SK-N-SH (cell line): ENCODE data around the gene CYSTM1. TPM values are rescaled to one million over a fixed set of nuclear protein-coding genes. Genes with fewer than 3 reads are reported as not detected.

Experiments used
- CTCF ChIA-PET: fragments of 300-600, 350-600 bp; formaldehyde crosslinking; extraction: SDS; loops from one replicate; lab custom pipeline; 2021; lab: Yijun Ruan, JAX
- POLR2A ChIA-PET: fragments of 350-600 bp; sonication (Branson Sonifier 250); formaldehyde crosslinking; extraction: SDS; loops from one replicate; lab custom pipeline; 2020; ENCODE audit warnings: antibody characterized with exemption, inconsistent platforms; lab: Yijun Ruan, JAX
- DNase-seq: peaks from one replicate; pipeline ENCODE4 v3.0.0; 2012
- H2AFZ ChIP-seq: fragments of 200-600 bp; sonication (generic); 2 replicates; pipeline ENCODE4 v1.8.1; 2016; ENCODE audit warnings: antibody characterized with exemption, mild to moderate bottlenecking, low read depth
- H3F3A ChIP-seq: fragments of 200-600 bp; sonication (generic); replicated peaks from 2 replicates; pipeline ENCODE3; 2016; ENCODE audit warnings: antibody characterized with exemption, mild to moderate bottlenecking; ENCODE audit not compliant: insufficient read depth
- H3K27ac ChIP-seq, 2 experiments: fragments of 200-500 bp in 1 of 2; fragments of 200-600 bp in 1 of 2; sonication (Bioruptor generic) in 1 of 2; sonication (generic), shearing (Covaris generic) in 1 of 2; 2 replicates each; pipeline versions ENCODE4 v1.5.1 to v1.6.1; 2014 to 2016; ENCODE audit warnings: low read depth in 2 of 2, inconsistent platforms in 1 of 2, low read length in 1 of 2, mild to moderate bottlenecking in 1 of 2, mixed read lengths in 1 of 2
- H3K27me3 ChIP-seq: fragments of 200-600 bp; sonication (generic), shearing (Covaris generic); 2 replicates; pipeline ENCODE4 v1.6.1; 2016; ENCODE audit warnings: mixed run types; ENCODE audit not compliant: insufficient read depth
- H3K36me3 ChIP-seq, 2 experiments: fragments of 200-500 bp in 1 of 2; fragments of 200-600 bp in 1 of 2; sonication (Bioruptor generic) in 1 of 2; sonication (generic) in 1 of 2; replicated peaks in 1 of 2; 2 replicates each; pipeline versions ENCODE3 to v1.5.1; 2014 to 2016; ENCODE audit warnings: low read length in 1 of 2, mild to moderate bottlenecking in 1 of 2; ENCODE audit not compliant: insufficient read depth in 2 of 2, control insufficient read depth in 1 of 2
- H3K4me1 ChIP-seq, 2 experiments: fragments of 200-500 bp in 1 of 2; fragments of 200-600 bp in 1 of 2; sonication (Bioruptor generic) in 1 of 2; sonication (generic), shearing (Covaris generic) in 1 of 2; 2 replicates each; pipeline versions ENCODE4 v1.5.1 to v1.6.1; 2014 to 2016; ENCODE audit warnings: low read depth in 1 of 2, low read length in 1 of 2, mixed run types in 1 of 2; ENCODE audit not compliant: insufficient read depth in 2 of 2, control insufficient read depth in 1 of 2
- H3K4me2 ChIP-seq: fragments of 200-600 bp; sonication (generic), shearing (Covaris generic); 2 replicates; pipeline ENCODE4 v1.6.1; 2017; ENCODE audit warnings: mixed run types
- H3K4me3 ChIP-seq, 2 experiments: fragments of 200-500 bp in 1 of 2; fragments of 200-600 bp in 1 of 2; sonication (Bioruptor generic) in 1 of 2; sonication (generic), shearing (Covaris generic) in 1 of 2; 2 replicates each; pipeline versions ENCODE4 v1.5.1 to v1.8.1; 2014 to 2016; ENCODE audit warnings: low read depth in 2 of 2, inconsistent platforms in 1 of 2, low read length in 1 of 2, mild to moderate bottlenecking in 1 of 2, mixed read lengths in 1 of 2, moderate library complexity in 1 of 2
- H3K79me2 ChIP-seq: fragments of 200-600 bp; sonication (generic); 2 replicates; pipeline ENCODE4 v1.8.1; 2017; ENCODE audit warnings: mild to moderate bottlenecking; ENCODE audit not compliant: insufficient read depth
- H3K9ac ChIP-seq: fragments of 200-600 bp; sonication (generic); 2 replicates; pipeline ENCODE4 v1.6.1; 2017; ENCODE audit warnings: mixed run types
- H3K9me2 ChIP-seq: fragments of 200-600 bp; sonication (generic); 2 replicates; pipeline ENCODE4 v1.6.1; 2017; ENCODE audit warnings: mixed run types
- H3K9me3 ChIP-seq: fragments of 200-600 bp; sonication (generic); 2 replicates; pipeline ENCODE4 v1.6.1; 2017; ENCODE audit warnings: mixed run types, mild to moderate bottlenecking, moderate library complexity
- H4K20me1 ChIP-seq: fragments of 200-600 bp; sonication (generic); 2 replicates; pipeline ENCODE4 v1.6.1; 2017; ENCODE audit warnings: mild to moderate bottlenecking, mixed run types; ENCODE audit not compliant: insufficient read depth
- CHD2 ChIP-seq: fragments of 150-350 bp; IDR thresholded peaks from 2 replicates; pipeline ENCODE4 v1.6.1; 2018; ENCODE audit warnings: low read length; ENCODE audit not compliant: partially characterized antibody
- ELF1 ChIP-seq: IDR thresholded peaks from 2 replicates; pipeline ENCODE4 v1.4.0; 2012
- EP300 ChIP-seq, 2 experiments: IDR thresholded peaks; 2 replicates each; pipeline versions ENCODE4 v1.4.0 to v1.6.1; 2012; ENCODE audit warnings: borderline replicate concordance in 1 of 2, low read depth in 1 of 2, low read length in 1 of 2
- EZH2phosphoT487 ChIP-seq: fragments of 200-600 bp; sonication (generic); IDR thresholded peaks from 2 replicates; pipeline ENCODE4 v1.6.1; 2017; ENCODE audit warnings: low read depth, mixed run types, mild to moderate bottlenecking, antibody characterized with exemption, moderate library complexity, borderline replicate concordance
- FOSL2 ChIP-seq: IDR thresholded peaks from 2 replicates; pipeline ENCODE4 v1.4.0; 2012; ENCODE audit warnings: low read depth, mild to moderate bottlenecking, moderate library complexity, borderline replicate concordance
- FOXJ3 ChIP-seq: sonication (generic); formaldehyde crosslinking; IDR thresholded peaks from 2 replicates; pipeline ENCODE4 v1.5.1; 2020; ENCODE audit warnings: mild to moderate bottlenecking, missing genetic modification reagents
- FOXM1 ChIP-seq: IDR thresholded peaks from 2 replicates; pipeline ENCODE4 v1.4.0; 2012; ENCODE audit warnings: low read depth, mild to moderate bottlenecking
- GATA2 ChIP-seq: sonication (generic); formaldehyde crosslinking; IDR thresholded peaks from 2 replicates; pipeline ENCODE4 v1.5.0; 2020; ENCODE audit warnings: mild to moderate bottlenecking, missing genetic modification reagents
- JUND ChIP-seq: IDR thresholded peaks from 2 replicates; pipeline ENCODE4 v1.4.0; 2012
- MEF2A ChIP-seq: IDR thresholded peaks from 2 replicates; pipeline ENCODE4 v1.4.0; 2012; ENCODE audit warnings: low read depth, borderline replicate concordance
- MXI1 ChIP-seq: IDR thresholded peaks from 2 replicates; pipeline ENCODE4 v1.6.1; 2012; ENCODE audit warnings: mild to moderate bottlenecking, low read depth, low read length, improper control_type of control experiment
- NFIC ChIP-seq: IDR thresholded peaks from 2 replicates; pipeline ENCODE4 v1.4.0; 2012; ENCODE audit warnings: borderline replicate concordance
- NRF1 ChIP-seq: IDR thresholded peaks from 2 replicates; pipeline ENCODE4 v1.6.1; 2012; ENCODE audit warnings: low read depth, mild to moderate bottlenecking, low read length
- POLR2AphosphoS5 ChIP-seq: IDR thresholded peaks from 2 replicates; pipeline ENCODE4 v1.6.1; 2012; ENCODE audit warnings: low read depth, low read length
- RAD21 ChIP-seq: IDR thresholded peaks from 2 replicates; pipeline ENCODE4 v1.6.1; 2012; ENCODE audit warnings: mild to moderate bottlenecking, low read length
- RXRA ChIP-seq: IDR thresholded peaks from 2 replicates; pipeline ENCODE4 v1.4.0; 2012; ENCODE audit warnings: low read depth, mild to moderate bottlenecking, borderline replicate concordance
- SIN3A ChIP-seq: IDR thresholded peaks from 2 replicates; pipeline ENCODE4 v1.6.1; 2012; ENCODE audit warnings: low read depth, mild to moderate bottlenecking, low read length, moderate library complexity, borderline replicate concordance
- SMC3 ChIP-seq: IDR thresholded peaks from 2 replicates; pipeline ENCODE4 v1.6.1; 2012; ENCODE audit warnings: low read depth, low read length, improper control_type of control experiment
- TAF1 ChIP-seq: IDR thresholded peaks from 2 replicates; pipeline ENCODE4 v1.6.1; 2012; ENCODE audit warnings: low read depth, mild to moderate bottlenecking, low read length, moderate library complexity, borderline replicate concordance
- TCF12 ChIP-seq: IDR thresholded peaks from 2 replicates; pipeline ENCODE4 v1.4.0; 2012
- TEAD4 ChIP-seq: IDR thresholded peaks from 2 replicates; pipeline ENCODE4 v1.4.0; 2012; ENCODE audit warnings: mild to moderate bottlenecking, borderline replicate concordance; ENCODE audit not compliant: insufficient read depth
- YY1 ChIP-seq: IDR thresholded peaks from 2 replicates; pipeline ENCODE4 v1.4.0; 2012; ENCODE audit warnings: low read depth, mild to moderate bottlenecking
- WGBS: methylation state at CpG from one replicate; pipeline ENCODE4 v1.1.6; 2017; ENCODE audit warnings: low lambda C conversion rate; 5-methylcytosine and 5-hydroxymethylcytosine counted together
- polyA plus RNA-seq, 3 experiments: library from polyadenylated mRNA; depleted of rRNA; stranded (reverse); fragments of >200 nt; gene quantifications; 2 replicates each; pipeline ENCODE4 v1.2.3, GENCODE V29; 2012
- TF ChIP-seq, protein P1 (sequence below): IDR thresholded peaks from 2 replicates; pipeline ENCODE4 v1.4.0; 2012; ENCODE audit warnings: low read depth, borderline replicate concordance
- TF ChIP-seq, protein P2 (sequence below): fragments of 200-600 bp; sonication (generic); IDR thresholded peaks from 2 replicates; pipeline ENCODE4 v1.6.1; 2017; ENCODE audit warnings: antibody characterized with exemption, mild to moderate bottlenecking, moderate library complexity
- TF ChIP-seq, protein P3 (sequence below): IDR thresholded peaks from 2 replicates; pipeline ENCODE4 v1.4.0; 2012; ENCODE audit warnings: low read depth
- TF ChIP-seq, protein P4 (sequence below): fragments of 150-350 bp; IDR thresholded peaks from 2 replicates; pipeline ENCODE4 v1.6.1; 2017; ENCODE audit warnings: antibody characterized with exemption, low read length, low read depth, borderline replicate concordance

CYSTM1 gene
- polyA plus RNA-seq, 1 of the 3 experiments (the other 2 are of a cell fraction) = 27.1 TPM

DNA sequence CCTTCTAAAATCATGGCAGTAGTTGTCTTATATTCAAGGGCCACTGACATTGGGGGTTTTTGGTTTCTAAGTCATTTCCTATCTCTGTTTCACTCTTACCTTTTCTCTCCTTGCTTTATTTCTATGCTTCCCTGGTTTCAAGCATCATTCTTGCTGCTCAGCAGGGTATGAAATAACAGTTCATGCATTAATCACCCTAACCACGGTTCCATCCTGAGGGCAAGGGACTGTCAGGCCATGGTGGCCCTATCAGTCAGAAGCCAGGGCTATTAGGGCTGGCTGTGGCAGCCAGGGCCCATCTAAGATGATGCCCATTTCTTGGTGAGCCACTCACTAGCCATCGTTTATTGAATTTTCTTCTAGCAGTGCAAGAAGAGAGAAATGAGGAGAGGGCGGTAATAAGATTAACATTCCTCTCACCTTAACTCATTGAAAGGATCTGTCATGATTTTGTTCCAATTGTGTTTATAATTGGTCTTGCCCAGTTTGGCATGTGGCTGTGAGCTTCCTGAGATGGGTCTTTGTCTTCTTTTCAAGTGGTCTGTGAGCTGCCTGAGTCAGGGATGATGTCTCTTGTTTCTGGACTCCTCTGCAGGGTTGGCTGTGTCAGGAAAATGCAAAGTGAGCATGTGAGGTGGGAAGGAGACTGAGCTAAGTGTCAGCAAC lies 45.2 kb downstream of the CYSTM1 start (continued):
- no peak for TF ChIP-seq YY1
- TF ChIP-seq EZH2phosphoT487 = no peak
- TF ChIP-seq FOSL2 = peak; percentile 15; the same call in 1 of the 2 replicates
- no peak for TF ChIP-seq RAD21
- TF ChIP-seq EP300 (IDR thresholded peaks at IDR 0.05; ENCODE audit: borderline replicate concordance in 1 of 2, low read depth in 1 of 2, low read length in 1 of 2) = 0 out of 4 replicates have a peak, but pooled peaks of 1 of the 2 experiments have one; percentile 12
- TF ChIP-seq, protein P1, sequence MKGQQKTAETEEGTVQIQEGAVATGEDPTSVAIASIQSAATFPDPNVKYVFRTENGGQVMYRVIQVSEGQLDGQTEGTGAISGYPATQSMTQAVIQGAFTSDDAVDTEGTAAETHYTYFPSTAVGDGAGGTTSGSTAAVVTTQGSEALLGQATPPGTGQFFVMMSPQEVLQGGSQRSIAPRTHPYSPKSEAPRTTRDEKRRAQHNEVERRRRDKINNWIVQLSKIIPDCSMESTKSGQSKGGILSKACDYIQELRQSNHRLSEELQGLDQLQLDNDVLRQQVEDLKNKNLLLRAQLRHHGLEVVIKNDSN = no peak
- TF ChIP-seq GATA2 (CRISPR knock-in tag) = no peak
- peak; percentile 9; the same call in 1 of the 2 replicates for TF ChIP-seq JUND
- TF ChIP-seq SMC3 = no peak
- TF ChIP-seq RXRA = no peak
- TF ChIP-seq, protein P2, sequence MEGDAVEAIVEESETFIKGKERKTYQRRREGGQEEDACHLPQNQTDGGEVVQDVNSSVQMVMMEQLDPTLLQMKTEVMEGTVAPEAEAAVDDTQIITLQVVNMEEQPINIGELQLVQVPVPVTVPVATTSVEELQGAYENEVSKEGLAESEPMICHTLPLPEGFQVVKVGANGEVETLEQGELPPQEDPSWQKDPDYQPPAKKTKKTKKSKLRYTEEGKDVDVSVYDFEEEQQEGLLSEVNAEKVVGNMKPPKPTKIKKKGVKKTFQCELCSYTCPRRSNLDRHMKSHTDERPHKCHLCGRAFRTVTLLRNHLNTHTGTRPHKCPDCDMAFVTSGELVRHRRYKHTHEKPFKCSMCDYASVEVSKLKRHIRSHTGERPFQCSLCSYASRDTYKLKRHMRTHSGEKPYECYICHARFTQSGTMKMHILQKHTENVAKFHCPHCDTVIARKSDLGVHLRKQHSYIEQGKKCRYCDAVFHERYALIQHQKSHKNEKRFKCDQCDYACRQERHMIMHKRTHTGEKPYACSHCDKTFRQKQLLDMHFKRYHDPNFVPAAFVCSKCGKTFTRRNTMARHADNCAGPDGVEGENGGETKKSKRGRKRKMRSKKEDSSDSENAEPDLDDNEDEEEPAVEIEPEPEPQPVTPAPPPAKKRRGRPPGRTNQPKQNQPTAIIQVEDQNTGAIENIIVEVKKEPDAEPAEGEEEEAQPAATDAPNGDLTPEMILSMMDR = no peak
- TF ChIP-seq NFIC = no peak
- TF ChIP-seq, protein P3, sequence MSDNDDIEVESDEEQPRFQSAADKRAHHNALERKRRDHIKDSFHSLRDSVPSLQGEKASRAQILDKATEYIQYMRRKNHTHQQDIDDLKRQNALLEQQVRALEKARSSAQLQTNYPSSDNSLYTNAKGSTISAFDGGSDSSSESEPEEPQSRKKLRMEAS = peak; percentile 11; the same call in 1 of the 2 replicates
- no peak for TF ChIP-seq POLR2AphosphoS5
- no peak for TF ChIP-seq FOXM1
- no peak for TF ChIP-seq ELF1
- TF ChIP-seq TCF12 = peak; percentile 39; the same call in 1 of the 2 replicates
- TF ChIP-seq CHD2 = no peak
- no peak for TF ChIP-seq TEAD4
- TF ChIP-seq TAF1 = no peak

DNA sequence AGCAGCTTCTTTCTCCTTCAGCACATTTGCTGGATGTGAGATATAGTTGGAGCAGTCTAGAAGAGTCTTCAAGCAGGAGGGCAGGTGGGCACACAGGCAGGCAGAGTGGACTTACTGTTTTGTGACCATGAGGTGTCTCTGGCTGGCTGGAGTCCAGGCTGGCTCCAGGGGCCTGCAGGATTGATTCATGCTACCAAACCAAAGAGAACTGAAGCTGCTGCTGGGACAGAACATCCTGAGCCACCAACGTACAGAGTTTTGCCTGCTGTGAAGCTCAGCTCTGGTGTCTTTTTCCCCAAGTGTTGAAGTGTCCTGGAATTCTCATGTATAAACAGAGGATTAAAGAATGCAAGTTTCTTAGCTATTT lies 45.7 kb downstream of the CYSTM1 start:
- Histone ChIP-seq H4K20me1 (no peaks in the 10 kb centered on the region), H3K4me3 (no peak overlapping the region), H3K9me2 (no peaks in the 10 kb centered on the region), H3K27me3 (no peaks in the 10 kb centered on the region), H3K9me3 (no peaks in the 10 kb centered on the region), H2AFZ (no peak overlapping the region), H3K9ac (no peak overlapping the region), H3K27ac (peak overlapping the region in 1 of 2 experiments; percentile 86; a peak in 3 of 4 replicates), H3K79me2 (no peaks in the 10 kb centered on the region; the same call in 1 of the 2 replicates), H3K4me2 (peak overlapping the region; percentile 60), H3K36me3 (no peaks in the 10 kb centered on the region), H3K4me1 (peaks cover 33 to 41% of the 10 kb centered on the region in 2 experiments), H3F3A (peaks cover 35% of the 10 kb centered on the region)
- TF ChIP-seq, protein P3 = no peak
- TF ChIP-seq MEF2A (no peak), SIN3A (no peak), FOXJ3 (CRISPR knock-in tag) (no peak), SMC3 (no peak), MXI1 (no peak), TAF1 (no peak), NRF1 (no peak), TEAD4 (no peak), TCF12 (no peak), RXRA (no peak), NFIC (no peak; the same call in 1 of the 2 replicates)
- TF ChIP-seq, protein P4, sequence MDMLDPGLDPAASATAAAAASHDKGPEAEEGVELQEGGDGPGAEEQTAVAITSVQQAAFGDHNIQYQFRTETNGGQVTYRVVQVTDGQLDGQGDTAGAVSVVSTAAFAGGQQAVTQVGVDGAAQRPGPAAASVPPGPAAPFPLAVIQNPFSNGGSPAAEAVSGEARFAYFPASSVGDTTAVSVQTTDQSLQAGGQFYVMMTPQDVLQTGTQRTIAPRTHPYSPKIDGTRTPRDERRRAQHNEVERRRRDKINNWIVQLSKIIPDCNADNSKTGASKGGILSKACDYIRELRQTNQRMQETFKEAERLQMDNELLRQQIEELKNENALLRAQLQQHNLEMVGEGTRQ = no peak
- no peak for DNase-seq
- WGBS = 38% methylated on average over 1 of the region's 1 CpG
- ChIA-PET POLR2A (no interaction called here), CTCF (interaction anchor here (0.6 to 1.4 kb wide), 5 partner anchors 13 to 132 kb away, joined by 3 to 5 read pairs (median 3); no protein-coding TSS in a partner anchor)
